ENCODE measurements around the gene BRIP1.

Gene BRIP1

DNA sequence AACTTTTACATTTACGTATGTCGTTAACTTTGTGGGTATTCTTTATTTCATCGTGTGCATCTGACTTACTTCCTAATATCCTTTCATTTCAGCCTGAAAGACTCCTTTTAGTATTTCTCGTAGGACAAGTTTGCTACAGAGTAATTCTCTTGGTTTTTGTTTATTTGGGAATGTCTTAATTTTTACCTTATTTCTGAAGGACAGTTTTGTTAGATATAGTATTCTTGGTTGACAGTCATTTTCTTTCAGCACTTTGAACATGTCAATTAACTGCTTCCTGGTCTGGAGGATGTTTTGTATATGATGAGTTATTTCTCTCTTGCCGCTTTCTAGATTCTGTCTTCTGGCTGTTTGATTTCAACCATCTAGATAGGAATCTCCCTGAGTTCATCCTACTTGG is 163.1 kb downstream of the BRIP1 start:
- DNase-seq (ENCODE audit: low read depth): no peak
- H3K4me3 ChIP-seq (ENCODE audit: low read depth, low read length): no peak overlapping the region
- in situ Hi-C loops (cut with HindIII; ENCODE audit: low sequenced_read_pairs): no loop called here
- TF ChIP-seq, protein P1, sequence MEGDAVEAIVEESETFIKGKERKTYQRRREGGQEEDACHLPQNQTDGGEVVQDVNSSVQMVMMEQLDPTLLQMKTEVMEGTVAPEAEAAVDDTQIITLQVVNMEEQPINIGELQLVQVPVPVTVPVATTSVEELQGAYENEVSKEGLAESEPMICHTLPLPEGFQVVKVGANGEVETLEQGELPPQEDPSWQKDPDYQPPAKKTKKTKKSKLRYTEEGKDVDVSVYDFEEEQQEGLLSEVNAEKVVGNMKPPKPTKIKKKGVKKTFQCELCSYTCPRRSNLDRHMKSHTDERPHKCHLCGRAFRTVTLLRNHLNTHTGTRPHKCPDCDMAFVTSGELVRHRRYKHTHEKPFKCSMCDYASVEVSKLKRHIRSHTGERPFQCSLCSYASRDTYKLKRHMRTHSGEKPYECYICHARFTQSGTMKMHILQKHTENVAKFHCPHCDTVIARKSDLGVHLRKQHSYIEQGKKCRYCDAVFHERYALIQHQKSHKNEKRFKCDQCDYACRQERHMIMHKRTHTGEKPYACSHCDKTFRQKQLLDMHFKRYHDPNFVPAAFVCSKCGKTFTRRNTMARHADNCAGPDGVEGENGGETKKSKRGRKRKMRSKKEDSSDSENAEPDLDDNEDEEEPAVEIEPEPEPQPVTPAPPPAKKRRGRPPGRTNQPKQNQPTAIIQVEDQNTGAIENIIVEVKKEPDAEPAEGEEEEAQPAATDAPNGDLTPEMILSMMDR (IDR thresholded peaks at IDR 0.05; ENCODE audit: low read depth, low read length, missing control alignments): no peak

DNA sequence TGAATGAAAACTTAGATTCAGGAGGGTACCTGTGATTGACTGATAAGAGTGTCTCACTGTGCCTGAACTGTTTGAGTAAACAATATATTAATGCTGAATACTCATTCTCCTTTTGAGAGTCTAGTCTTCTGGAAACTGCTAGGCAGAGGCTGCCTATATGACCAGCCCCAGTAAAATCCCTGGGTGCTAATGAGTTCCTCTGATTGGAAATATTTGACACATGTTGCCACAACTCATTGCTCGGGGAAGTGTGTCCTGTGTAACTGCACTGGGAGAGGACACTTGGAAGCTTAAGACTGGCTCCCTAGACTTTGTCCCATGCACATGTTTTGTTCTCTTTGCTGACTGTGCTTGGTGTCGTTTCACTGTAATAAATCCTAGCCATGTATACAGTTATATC is 163.6 kb downstream of the BRIP1 start:
- TF ChIP-seq, protein P1 (IDR thresholded peaks at IDR 0.05; ENCODE audit: low read depth, low read length, missing control alignments): no peak
- H3K4me3 ChIP-seq (ENCODE audit: low read depth, low read length): no peak overlapping the region
- no peak for DNase-seq (ENCODE audit: low read depth)
- in situ Hi-C loops (cut with HindIII; ENCODE audit: low sequenced_read_pairs): no loop called here

DNA sequence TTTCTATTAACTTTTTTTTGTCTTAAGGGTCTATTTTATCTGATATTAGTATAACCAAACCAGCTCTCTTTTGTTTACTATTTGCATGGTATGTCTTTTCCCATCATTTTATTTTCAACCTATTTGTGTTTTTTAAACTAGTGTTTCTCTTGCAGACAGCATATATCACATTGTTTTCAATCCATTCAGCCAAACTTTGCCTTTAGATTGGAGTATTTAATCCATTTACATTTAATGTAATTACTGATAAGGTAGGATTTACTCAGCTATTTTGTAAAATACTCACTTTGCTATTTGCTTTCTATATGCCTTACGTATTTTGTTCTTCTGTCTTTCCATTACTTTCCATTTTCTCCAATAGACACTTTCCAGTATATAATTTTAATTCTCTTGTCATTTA is 164.3 kb downstream of the BRIP1 start:
- H3K4me3 ChIP-seq (ENCODE audit: low read depth, low read length): no peak overlapping the region
- no peak for DNase-seq (ENCODE audit: low read depth)
- in situ Hi-C loops (cut with HindIII; ENCODE audit: low sequenced_read_pairs): no loop called here
- TF ChIP-seq, protein P1 (IDR thresholded peaks at IDR 0.05; ENCODE audit: low read depth, low read length, missing control alignments): no peak

DNA sequence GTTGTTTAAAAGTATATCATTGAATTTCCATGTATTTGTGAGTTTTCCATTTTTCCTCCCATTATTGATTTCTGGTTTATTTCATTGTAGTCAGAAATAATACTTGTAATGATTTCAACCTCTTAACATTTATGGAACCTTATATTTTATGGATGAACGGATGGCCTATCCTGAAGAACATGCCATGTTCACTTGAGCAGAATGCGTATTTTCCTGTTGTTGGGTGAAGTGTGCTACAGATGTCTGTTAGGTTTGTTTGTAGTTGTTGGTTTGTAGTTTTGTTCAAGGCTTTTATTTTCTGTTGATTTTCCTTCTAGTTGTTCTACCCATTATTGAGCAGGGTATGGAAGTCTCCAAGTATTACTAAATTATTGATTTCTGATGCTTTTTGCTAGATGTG is 165.1 kb downstream of the BRIP1 start:
- TF ChIP-seq, protein P1 (IDR thresholded peaks at IDR 0.05; ENCODE audit: low read depth, low read length, missing control alignments): no peak
- in situ Hi-C loops (cut with HindIII; ENCODE audit: low sequenced_read_pairs): no loop called here
- H3K4me3 ChIP-seq (ENCODE audit: low read depth, low read length): no peak overlapping the region
- no peak for DNase-seq (ENCODE audit: low read depth)

DNA sequence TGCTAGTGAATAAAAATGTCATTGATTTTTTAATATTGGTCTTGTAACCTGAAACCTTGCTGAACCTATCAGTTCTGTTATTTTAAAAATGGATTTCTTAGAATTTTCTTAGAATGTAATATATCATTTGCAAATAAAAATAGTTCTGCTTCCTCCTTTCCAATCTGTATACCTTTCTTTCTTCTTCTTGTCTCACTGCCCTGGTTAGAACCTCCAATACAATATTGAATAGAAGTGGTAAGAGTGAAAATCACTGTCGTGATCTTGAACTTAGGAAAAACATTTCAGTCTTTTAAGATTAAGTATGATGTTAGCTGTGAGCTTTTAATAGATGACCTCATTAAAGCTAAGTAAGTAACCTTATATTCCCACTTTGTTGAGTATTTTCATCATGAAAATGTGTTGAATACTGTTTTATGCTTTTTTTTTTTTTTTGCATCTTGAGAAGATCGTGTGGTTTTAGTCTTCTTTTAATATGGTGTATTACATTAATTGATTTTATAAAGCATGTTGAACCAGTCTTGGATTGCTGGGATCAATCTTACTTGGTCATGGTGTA is 167.5 kb downstream of the BRIP1 start:
- H3K4me3 ChIP-seq (ENCODE audit: low read depth, low read length): no peak overlapping the region
- DNase-seq (ENCODE audit: low read depth): no peak
- TF ChIP-seq, protein P1 (IDR thresholded peaks at IDR 0.05; ENCODE audit: low read depth, low read length, missing control alignments): no peak
- in situ Hi-C loops (cut with HindIII; ENCODE audit: low sequenced_read_pairs): no loop called here

DNA sequence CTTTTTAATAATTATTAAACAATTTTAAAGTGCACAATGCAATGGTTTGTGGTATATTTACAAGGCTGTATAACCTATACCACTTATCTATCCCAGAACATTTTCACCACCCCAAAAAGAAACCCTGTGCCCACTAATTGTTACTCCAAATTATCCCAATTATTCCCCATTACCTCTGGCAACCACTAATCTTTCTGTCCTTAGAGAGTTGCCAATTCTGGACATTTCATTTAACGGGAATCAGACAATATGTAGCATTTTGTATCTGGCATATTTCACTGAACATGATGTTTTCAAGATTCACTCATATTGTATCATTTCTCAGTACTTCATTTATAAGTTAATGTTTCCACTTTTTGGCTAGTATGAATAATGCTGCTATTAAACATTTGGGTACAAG is 169.2 kb downstream of the BRIP1 start:
- TF ChIP-seq, protein P1 (IDR thresholded peaks at IDR 0.05; ENCODE audit: low read depth, low read length, missing control alignments): no peak
- no peak overlapping the region for H3K4me3 ChIP-seq (ENCODE audit: low read depth, low read length)
- in situ Hi-C loops (cut with HindIII; ENCODE audit: low sequenced_read_pairs): no loop called here
- DNase-seq (ENCODE audit: low read depth): no peak
